Measurements from ENCODE around the gene CD81.

CD81 gene

GRCh38 chr11:2345050-2345449 lies 32.1 kb upstream of the CD81 start (continued):
- TF ChIP-seq, protein P1, sequence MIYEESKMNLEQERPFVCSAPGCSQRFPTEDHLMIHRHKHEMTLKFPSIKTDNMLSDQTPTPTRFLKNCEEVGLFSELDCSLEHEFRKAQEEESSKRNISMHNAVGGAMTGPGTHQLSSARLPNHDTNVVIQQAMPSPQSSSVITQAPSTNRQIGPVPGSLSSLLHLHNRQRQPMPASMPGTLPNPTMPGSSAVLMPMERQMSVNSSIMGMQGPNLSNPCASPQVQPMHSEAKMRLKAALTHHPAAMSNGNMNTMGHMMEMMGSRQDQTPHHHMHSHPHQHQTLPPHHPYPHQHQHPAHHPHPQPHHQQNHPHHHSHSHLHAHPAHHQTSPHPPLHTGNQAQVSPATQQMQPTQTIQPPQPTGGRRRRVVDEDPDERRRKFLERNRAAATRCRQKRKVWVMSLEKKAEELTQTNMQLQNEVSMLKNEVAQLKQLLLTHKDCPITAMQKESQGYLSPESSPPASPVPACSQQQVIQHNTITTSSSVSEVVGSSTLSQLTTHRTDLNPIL (CRISPR knock-in tag; IDR thresholded peaks at IDR 0.05; ENCODE audit: low read depth) = no peak
- TF ChIP-seq ZNF70 (CRISPR knock-in tag; IDR thresholded peaks at IDR 0.05) = no peak
- TF ChIP-seq OSR1 (CRISPR knock-in tag; IDR thresholded peaks at IDR 0.05) = no peak
- TF ChIP-seq CSRNP3 (CRISPR knock-in tag; IDR thresholded peaks at IDR 0.05) = no peak
- TF ChIP-seq SNAI2 (CRISPR knock-in tag; IDR thresholded peaks at IDR 0.05) = no peak
- TF ChIP-seq ZNF565 (CRISPR knock-in tag; conservative IDR thresholded peaks at IDR 0.05; ENCODE audit: low read depth) = no peak
- TF ChIP-seq RARB (CRISPR knock-in tag; IDR thresholded peaks at IDR 0.05) = no peak
- no peak for TF ChIP-seq ISL1 (CRISPR knock-in tag; IDR thresholded peaks at IDR 0.05)

DNA sequence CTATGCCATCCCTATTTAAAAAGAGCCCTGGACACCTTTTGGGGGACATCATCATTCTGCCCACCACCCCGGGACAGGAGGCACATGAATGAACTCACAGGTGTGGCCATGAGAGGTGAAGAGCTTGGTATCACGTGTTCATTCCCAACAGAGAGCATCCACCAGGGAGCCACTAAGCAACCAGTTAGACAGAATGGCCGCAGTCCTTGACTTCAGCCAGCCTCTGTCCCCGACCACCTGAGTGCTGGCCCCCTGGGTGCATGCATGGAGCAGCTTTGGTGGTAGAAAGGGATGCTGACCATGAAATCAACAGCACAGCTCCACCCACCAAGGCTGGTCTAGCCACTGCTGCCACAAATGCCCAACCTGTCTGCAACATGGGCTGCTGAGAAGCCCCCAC lies 31.1 kb upstream of the CD81 start:
- TF ChIP-seq TCF4 (CRISPR knock-in tag; IDR thresholded peaks at IDR 0.05; ENCODE audit: borderline replicate concordance) = no peak
- no peak for TF ChIP-seq ZFP3 (CRISPR knock-in tag; IDR thresholded peaks at IDR 0.05)
- no peak for TF ChIP-seq POU6F1 (CRISPR knock-in tag; IDR thresholded peaks at IDR 0.05; ENCODE audit: borderline replicate concordance, low read depth)
- no peak for TF ChIP-seq TOX (CRISPR knock-in tag; IDR thresholded peaks at IDR 0.05; ENCODE audit: borderline replicate concordance)
- no peak for TF ChIP-seq ZC3H10 (CRISPR knock-in tag; IDR thresholded peaks at IDR 0.05)
- TF ChIP-seq CSRNP3 (CRISPR knock-in tag; IDR thresholded peaks at IDR 0.05) = no peak
- TF ChIP-seq ZNF70 (CRISPR knock-in tag; IDR thresholded peaks at IDR 0.05) = no peak
- no peak for TF ChIP-seq OSR1 (CRISPR knock-in tag; IDR thresholded peaks at IDR 0.05)
- no peak for TF ChIP-seq PATZ1 (CRISPR knock-in tag; IDR thresholded peaks at IDR 0.05; ENCODE audit: borderline replicate concordance)
- TF ChIP-seq CSDC2 (CRISPR knock-in tag; IDR thresholded peaks at IDR 0.05) = no peak
- TF ChIP-seq ARNTL (CRISPR knock-in tag; IDR thresholded peaks at IDR 0.05; ENCODE audit: borderline replicate concordance, low read depth) = no peak
- TF ChIP-seq ZNF8 (CRISPR knock-in tag; IDR thresholded peaks at IDR 0.05) = no peak
- no peak for TF ChIP-seq RARB (CRISPR knock-in tag; IDR thresholded peaks at IDR 0.05)
- ATAC-seq = no peak

- ATAC-seq = no peak
- TF ChIP-seq CSRNP3 (CRISPR knock-in tag; IDR thresholded peaks at IDR 0.05) (no peak), ESRRG (CRISPR knock-in tag; IDR thresholded peaks at IDR 0.05) (no peak)
These were observed 30.4 kb upstream of the CD81 start for GRCh38 chr11:2346586-2347307.
